ENCODE data around the gene RBX1.

DNA sequence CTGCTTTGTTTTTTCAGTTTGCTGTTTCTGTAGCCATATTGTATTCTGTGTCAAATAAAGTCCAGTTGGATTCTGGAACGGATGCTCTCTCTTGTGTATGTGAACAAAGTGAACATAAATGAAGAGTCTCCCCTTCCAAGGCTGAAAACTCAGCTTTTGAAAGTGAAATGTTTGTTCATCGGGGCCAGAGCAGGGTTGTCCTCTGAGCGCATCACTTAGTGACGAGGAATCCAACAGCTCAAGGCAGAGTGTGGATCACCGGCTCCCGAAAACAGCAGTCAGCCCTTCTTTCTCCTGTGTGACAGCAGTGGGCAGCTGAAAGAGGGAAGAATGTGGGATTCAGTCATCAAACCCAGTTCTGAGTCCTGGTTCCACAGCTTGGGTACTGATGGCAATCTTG, 21.4 kb downstream of the RBX1 start:
- TF ChIP-seq, protein P1, sequence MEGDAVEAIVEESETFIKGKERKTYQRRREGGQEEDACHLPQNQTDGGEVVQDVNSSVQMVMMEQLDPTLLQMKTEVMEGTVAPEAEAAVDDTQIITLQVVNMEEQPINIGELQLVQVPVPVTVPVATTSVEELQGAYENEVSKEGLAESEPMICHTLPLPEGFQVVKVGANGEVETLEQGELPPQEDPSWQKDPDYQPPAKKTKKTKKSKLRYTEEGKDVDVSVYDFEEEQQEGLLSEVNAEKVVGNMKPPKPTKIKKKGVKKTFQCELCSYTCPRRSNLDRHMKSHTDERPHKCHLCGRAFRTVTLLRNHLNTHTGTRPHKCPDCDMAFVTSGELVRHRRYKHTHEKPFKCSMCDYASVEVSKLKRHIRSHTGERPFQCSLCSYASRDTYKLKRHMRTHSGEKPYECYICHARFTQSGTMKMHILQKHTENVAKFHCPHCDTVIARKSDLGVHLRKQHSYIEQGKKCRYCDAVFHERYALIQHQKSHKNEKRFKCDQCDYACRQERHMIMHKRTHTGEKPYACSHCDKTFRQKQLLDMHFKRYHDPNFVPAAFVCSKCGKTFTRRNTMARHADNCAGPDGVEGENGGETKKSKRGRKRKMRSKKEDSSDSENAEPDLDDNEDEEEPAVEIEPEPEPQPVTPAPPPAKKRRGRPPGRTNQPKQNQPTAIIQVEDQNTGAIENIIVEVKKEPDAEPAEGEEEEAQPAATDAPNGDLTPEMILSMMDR (conservative IDR thresholded peaks at IDR 0.05; ENCODE audit: low read length) = no peak
- TF ChIP-seq EZH2phosphoT487 (IDR thresholded peaks at IDR 0.05; ENCODE audit: borderline replicate concordance) = no peak
